Measurements from ENCODE around the gene GGT6.
"Not testable (repeated sequence)": the region's sequence is repeated elsewhere in the genome, so short reads cannot be mapped to it uniquely, and the experiment has no call there.

GGT6 gene

GRCh38 chr17:4560421-4560820 lies at the start of gene GGT6:
Gene GGT6, minus strand, starts transcription at chr17:4560577. Its CDS starts 56 bp downstream, at chr17:4560521.
- no peak for DNase-seq (ENCODE audit: insufficient read length, low spot score)

DNA sequence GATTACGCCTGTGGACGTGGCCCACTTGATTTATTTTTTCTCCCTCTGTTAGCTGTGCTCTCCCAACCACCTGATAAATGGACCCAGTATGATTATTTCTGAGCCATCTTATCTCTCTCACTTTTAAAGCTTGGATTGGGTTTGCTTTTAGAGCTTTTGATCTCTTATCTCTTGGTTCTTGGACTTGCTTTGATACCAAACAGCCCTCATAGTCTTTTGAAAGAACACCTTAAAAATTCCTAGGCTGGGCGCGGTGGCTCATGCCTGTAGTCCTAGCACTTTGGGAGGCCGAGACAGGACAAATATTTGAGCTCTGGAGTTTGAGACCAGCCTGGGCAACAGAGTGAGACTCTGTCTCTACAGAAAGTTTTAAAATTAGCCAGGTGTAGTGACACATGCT lies 49.8 kb upstream of the GGT6 start:
- DNase-seq (ENCODE audit: insufficient read length, low spot score) (no peak), FAIRE-seq (no peak)

More at GRCh38 chr17:4560421-4560820, at the start of gene GGT6:
- FAIRE-seq: no peak

GRCh38 chr17:4609761-4610160 lies 49.4 kb upstream of the GGT6 start:
- DNase-seq (ENCODE audit: insufficient read length, low spot score) (no peak), FAIRE-seq (no peak)

DNA sequence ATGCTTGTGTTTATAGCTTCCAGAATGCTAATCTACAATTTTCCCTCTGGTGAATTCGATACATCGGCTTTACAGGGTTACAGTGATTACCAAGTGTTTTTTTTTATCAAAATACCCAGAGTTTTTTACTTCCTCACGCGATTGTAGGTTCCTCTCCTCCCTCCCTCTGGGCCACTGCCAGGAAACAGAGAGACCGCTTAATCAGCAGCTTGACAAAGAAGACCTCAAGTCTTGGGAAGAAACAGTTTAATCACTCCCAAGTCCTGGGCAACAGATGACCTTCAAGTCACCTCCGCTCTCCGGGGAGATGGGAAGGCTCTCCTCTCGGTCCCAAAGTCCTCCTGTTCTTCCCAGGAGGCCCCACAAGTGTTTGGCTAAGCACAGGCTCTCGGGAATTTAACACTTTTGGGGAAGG lies 47.4 kb upstream of the GGT6 start:
- DNase-seq (ENCODE audit: insufficient read length, low spot score): no peak

DNA sequence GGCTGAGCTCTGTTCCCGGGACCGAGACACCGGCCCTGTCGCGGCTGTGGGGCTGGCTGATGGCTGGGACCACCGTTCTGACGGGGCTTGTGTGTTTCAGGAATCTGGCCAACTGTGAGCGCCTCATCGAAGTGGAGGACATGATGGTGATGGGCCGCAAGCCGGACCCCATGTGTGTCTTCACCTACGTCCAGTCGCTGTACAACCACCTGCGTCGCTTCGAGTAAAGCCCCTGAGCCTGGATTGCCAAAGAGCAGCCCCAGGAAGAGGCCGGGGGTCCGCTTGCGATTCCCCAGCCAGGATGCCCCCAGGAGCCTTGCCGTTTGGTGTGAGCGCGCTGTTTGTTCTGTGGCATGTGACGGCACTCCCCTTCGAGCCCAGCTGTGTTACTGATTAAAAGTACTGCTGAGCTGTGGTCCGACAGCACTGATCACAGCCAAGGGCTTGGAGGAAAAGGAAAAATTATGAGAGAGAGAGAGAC lies 46.9 kb upstream of the GGT6 start:
- DNase-seq (ENCODE audit: insufficient read length, low spot score): no peak
- no peak for FAIRE-seq

More for the DNA sequence above, 47.4 kb upstream of the GGT6 start:
- no peak for FAIRE-seq

DNA sequence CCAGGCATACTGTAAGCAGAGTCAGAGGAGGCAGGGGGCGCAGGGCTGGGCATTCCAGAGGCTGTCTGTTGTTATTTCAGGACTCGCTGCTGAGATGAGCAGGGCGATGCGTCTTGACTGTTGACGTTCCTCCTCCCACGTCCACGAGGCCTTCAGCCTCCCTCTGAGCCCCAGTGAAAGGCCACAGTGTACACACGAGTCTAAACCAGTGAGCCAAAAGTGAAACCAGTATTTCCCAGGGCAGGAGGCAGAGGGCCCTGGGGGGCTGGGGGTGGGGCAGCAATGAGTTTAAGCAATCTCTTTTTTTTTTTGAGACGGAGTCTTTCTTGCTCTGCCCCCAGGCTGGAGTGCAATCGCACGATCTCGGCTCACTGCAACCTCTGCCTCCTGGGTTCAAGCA lies 45.4 kb upstream of the GGT6 start:
- no peak for DNase-seq (ENCODE audit: insufficient read length, low spot score)
- FAIRE-seq: no peak

GRCh38 chr17:4604736-4605135 lies 44.4 kb upstream of the GGT6 start:
- FAIRE-seq; DNase-seq (ENCODE audit: insufficient read length, low spot score): not testable (repeated sequence)

DNA sequence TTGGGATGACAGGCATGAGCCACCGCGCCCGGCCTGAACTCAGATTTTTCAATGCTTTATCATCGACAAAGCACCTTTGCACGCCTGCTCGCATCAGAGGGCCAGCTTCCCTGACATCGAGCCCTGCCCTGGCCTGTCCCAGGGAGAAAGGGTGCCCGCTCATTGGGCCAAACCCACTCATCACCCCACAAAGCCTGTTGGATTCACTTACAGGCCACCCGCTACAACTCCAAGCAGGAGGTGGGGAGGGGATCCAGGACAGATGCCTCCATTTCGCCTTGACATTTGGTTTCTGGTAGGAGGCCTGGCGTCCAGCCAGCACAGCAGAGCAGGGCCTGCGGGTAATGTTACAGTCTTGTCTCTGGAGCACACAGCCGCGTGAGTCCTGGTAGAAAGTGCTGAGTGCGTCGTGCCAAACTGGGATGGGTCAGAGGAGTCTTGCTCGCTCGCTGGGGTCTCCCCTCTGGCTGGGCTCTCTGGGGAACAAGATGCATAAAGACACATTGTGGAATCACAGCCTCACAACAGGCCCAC lies 43.8 kb upstream of the GGT6 start:
- no peak for FAIRE-seq
- DNase-seq (ENCODE audit: insufficient read length, low spot score): no peak

DNA sequence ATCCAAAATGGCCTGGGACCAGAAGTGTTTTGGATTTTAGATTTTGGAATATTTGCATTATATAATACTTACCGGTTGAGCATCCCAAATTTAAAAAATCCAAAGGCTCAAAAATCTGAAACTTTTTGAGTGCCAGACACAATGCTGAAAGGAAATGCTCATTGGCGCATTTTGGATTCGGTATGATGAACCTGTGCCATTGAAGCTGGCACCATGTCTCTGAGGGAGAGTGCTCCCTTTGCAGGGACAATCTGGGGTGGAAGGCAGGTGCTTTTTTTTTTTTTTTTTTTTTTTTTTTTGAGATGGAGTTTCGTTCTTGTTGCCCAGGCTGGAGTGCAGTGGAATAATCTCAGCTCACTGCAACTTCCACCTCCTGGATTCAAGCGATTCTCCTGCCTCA lies 41.7 kb upstream of the GGT6 start:
- FAIRE-seq (no peak), DNase-seq (ENCODE audit: insufficient read length, low spot score) (no peak)

DNA sequence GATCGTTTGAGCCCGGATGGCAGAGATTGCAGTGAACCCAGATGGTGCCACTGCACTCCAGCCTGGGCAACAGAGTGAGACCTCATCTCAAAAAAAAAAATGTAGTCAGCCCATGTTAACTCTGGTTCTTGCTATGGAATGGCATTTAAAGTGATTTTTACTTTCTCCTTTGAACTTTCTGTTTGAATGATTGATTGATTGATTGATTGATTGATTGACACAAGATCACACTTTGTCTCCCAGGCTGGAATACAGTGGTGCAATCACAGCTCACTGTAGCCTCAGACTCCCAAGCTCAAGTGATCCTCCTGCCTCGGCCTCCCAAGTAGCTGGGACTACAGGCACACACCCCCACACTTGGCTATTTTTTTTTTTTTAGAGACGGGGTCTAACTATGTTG lies 40.9 kb upstream of the GGT6 start:
- no peak for DNase-seq (ENCODE audit: insufficient read length, low spot score)
- FAIRE-seq: no peak

- DNase-seq (ENCODE audit: insufficient read length, low spot score): no peak
- no peak for FAIRE-seq
Measured at GRCh38 chr17:4600563-4600962, 40.2 kb upstream of the GGT6 start.

GRCh38 chr17:4599505-4600281 lies 39.3 kb upstream of the GGT6 start:
- FAIRE-seq: no peak

DNA sequence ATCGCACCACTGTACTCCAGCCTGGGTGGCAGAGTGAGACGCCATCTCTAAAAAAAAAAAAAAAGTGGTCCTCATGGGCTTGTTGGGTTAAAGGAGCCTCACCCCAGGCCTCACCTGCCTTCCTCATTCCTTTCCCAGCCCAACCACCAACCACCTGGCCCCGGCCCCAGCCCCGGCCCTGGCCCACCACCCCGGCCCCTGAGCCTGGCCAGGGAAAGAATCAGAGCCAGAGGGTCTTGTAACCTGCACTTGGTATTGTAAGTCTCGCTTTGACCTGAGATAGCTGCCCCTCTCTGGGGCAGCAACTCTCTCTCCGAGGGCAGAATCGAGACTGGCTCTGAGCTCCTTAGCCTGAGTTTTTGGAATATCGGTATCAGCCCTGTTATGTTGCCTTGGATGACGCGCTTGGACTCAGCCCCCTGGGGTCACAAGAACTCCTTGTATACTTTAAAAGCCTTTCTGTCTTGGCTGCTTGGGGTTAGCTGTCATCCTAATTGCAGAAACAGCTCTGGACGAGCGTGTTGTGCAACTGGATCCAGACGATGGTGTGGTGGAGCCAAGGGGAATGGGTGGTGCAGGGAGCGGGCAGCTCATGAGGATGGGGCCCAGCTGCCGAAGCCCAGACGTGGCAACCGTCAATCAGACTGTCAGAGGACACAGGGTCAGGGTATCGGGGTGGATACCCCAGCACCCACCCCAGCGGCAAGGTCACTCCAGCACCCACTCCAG lies 38.6 kb upstream of the GGT6 start:
- no peak for DNase-seq (ENCODE audit: insufficient read length, low spot score)

More at GRCh38 chr17:4599505-4600281, 39.3 kb upstream of the GGT6 start:
- DNase-seq (ENCODE audit: insufficient read length, low spot score): no peak

DNA sequence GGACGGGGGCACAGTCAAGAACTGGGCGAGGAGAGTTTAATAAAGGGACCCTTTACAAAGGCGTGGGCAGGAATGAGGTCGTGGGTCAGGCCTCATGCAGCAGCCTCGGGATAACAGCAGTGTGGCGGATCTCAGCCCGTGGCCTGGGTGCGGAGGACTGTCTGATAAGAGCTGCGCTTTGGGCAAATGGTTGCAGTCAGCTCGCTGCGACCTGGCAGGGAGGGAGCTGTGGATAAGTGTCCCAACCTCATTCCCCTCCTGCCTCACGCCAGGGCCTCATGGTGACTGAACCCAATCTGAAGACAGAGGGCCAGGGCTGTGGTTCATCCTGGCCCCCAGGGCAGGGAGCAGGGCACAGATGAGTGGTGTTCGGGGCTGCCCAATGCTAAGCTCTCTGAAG lies 37.6 kb upstream of the GGT6 start:
- DNase-seq (ENCODE audit: insufficient read length, low spot score): no peak
- no peak for FAIRE-seq

More for the DNA sequence above, 38.6 kb upstream of the GGT6 start:
- no peak for FAIRE-seq

- no peak for DNase-seq (ENCODE audit: insufficient read length, low spot score)
- FAIRE-seq: no peak
Measured at GRCh38 chr17:4596636-4597380, 36.4 kb upstream of the GGT6 start.

- DNase-seq (ENCODE audit: insufficient read length, low spot score); FAIRE-seq: not testable (repeated sequence)
Measured at GRCh38 chr17:4595685-4596342, 35.4 kb upstream of the GGT6 start.

DNA sequence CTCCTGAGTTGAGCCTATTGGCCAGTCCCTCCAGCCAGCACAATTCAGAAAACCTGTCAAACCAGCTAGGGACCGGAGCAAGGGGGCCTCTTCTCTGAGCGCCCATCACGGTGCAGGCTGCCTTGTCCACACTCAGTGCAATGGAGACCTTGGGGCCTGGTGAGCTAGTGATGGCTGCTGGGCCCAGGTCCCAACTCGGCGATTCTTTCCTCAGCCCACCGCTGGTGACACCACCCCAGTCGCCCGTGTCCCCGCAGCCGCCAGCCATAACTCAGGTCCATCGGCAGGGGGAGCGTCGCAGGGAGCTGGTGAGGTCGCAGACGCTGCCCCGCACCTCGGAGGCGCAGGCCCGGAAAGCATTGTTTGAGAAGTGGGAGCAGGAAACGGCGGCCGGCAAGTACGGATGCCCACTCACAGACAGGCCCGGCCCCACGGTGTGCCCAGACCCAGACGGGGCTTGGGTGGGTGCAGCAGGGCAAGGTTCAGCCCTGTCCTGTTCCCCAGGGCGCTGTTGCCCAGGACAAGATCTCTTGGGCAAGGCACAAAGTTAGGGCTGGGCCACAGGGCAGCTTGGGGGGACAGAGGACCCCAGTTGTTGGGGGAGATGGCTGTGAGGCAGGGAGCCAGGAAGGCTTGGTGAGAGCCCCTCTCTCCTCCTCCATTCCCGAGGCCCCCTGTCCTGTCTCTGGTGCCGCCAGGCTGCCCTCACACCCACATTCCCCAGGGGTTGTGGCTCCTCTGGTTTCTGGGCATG lies 34.7 kb upstream of the GGT6 start:
- FAIRE-seq (peak; percentile 51), DNase-seq (ENCODE audit: insufficient read length, low spot score) (peak; percentile 66)

DNA sequence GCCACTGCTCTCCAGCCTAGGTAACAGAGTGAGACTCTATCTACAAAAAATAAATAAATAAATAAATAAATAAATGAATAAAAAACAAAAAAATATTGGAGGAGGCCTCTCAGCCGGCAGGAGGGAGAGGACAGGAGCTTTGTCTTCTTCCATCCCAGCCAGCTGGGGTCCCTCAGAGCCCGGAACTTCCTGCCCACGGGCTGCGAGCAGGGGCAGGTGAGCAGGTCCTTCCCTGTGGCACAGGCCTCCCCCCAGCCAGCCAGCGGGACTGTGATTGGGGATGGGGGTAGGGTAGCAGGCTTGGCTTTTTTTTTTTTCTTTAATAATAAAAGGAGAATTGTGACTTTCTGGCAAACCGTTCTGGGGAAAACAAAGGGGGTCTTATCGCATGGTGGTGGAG lies 34.0 kb upstream of the GGT6 start:
- DNase-seq (ENCODE audit: insufficient read length, low spot score) (no peak), FAIRE-seq (no peak)

DNA sequence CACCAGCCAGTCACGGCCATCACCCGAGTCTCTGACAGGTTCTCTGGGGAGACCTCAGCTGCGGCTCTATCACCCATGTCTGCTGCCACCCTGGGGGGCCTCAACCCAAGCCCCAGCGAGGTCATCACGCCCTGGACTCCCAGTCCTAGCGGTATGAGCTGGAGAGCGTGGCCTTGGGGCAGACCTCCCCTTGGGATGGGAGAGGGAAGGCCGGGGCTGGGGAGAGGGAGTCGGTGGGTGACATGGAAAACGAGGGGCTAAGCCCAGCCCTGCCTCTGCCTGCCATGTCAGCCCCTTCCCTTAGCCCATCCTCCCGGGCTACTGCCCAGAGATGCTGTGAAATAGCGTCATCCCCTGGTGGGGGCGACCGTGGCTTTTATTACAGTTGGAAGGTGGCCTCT lies 32.6 kb upstream of the GGT6 start:
- DNase-seq (ENCODE audit: insufficient read length, low spot score): no peak
- no peak for FAIRE-seq
